IPS DF 6.9 (cell line): ENCODE measurements around the gene SFRP5.

Experiments
- DNase-seq: peaks from one replicate; pipeline ENCODE4 v3.0.0-alpha.2; 2013; ENCODE audit warnings: low read depth, low spot score
- H3K27ac ChIP-seq: one replicate; pipeline ENCODE4 v1.5.1; 2013; ENCODE audit warnings: low read length, control low read depth
- H3K27me3 ChIP-seq: 2 replicates; pipeline ENCODE4 v1.6.1; 2013; ENCODE audit warnings: mild to moderate bottlenecking, low read length; ENCODE audit not compliant: control insufficient read depth, insufficient read depth
- H3K36me3 ChIP-seq: 2 replicates; pipeline ENCODE4 v1.6.1; 2013; ENCODE audit warnings: low read length; ENCODE audit not compliant: control insufficient read depth, insufficient read depth
- H3K4me1 ChIP-seq: 2 replicates; pipeline ENCODE4 v1.6.1; 2013; ENCODE audit warnings: low read length; ENCODE audit not compliant: control insufficient read depth, insufficient read depth
- H3K4me3 ChIP-seq: 2 replicates; pipeline ENCODE4 v1.5.1; 2013; ENCODE audit warnings: mild to moderate bottlenecking, low read length
- H3K9me3 ChIP-seq: 2 replicates; pipeline ENCODE4 v1.6.1; 2013; ENCODE audit warnings: low read length, inconsistent platforms; ENCODE audit not compliant: control insufficient read depth, insufficient read depth
- whole genome bisulfite sequencing: extraction: QIAGEN DNeasy Blood & Tissue Kit; methylation state at CpG from one replicate; pipeline ENCODE4 v1.1.7; 2013; ENCODE audit warnings: mixed read lengths, missing lambda C conversion rate; ENCODE audit not compliant: insufficient read length, insufficient coverage; 5-methylcytosine and 5-hydroxymethylcytosine counted together

The SFRP5 gene

GRCh38 chr10:97764519-97764931 lies 7.3 kb downstream of the SFRP5 start:
- DNase-seq: no peak
- Histone ChIP-seq H3K9me3 (no peaks in the 10 kb centered on the region), H3K4me3 (no peak overlapping the region), H3K4me1 (peaks cover 11% of the 10 kb centered on the region), H3K36me3 (no peaks in the 10 kb centered on the region), H3K27me3 (peaks cover 3% of the 10 kb centered on the region), H3K27ac (no peak overlapping the region)
- no CpG with 5 or more reads among the region's 7 CpGs for WGBS

DNA sequence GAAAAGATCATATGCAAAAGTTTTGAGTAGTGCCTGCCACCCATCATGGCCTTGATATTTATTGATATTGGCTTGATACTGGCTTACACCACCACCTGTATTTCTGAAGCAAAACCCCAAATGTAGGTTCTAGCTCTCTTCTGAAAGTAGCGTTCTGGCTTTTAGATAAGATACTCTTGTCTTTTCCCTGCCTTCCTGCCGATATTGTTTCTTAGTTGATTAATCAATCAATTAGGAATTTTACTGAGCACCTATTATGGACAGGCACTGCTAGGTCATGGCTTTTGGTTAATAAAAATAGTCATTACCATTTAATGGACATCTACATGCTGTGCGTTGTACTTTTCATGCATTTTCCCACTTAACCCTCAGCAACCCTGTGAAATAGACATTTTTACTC lies 7.9 kb downstream of the SFRP5 start:
- DNase-seq: no peak
- no peak overlapping the region for H3K4me3 ChIP-seq
- H3K4me1 ChIP-seq: peaks cover 11% of the 10 kb centered on the region
- WGBS: no CpG with 5 or more reads among the region's 3 CpGs
- no peaks in the 10 kb centered on the region for H3K9me3 ChIP-seq
- no peak overlapping the region for H3K27ac ChIP-seq
- no peaks in the 10 kb centered on the region for H3K27me3 ChIP-seq
- no peaks in the 10 kb centered on the region for H3K36me3 ChIP-seq

DNA sequence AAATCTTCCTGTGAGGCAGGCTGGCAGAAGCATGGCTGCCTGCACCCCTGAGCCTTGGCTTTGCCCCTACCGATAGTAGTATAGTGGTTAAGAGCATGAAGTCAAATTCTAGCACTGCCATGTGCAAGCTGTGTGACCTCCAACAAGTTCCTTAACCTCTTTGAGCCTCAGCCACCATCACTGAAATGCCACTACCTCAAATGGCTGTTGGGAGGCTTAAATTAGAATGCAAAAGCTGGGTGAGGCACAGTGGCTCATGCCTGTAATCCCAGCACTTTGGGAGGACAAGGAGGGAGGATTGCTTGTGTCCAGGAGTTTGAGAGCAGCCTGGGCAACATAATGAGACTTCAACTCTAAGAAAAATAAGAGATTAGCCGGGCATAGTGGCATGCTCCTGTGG lies 8.4 kb downstream of the SFRP5 start:
- Histone ChIP-seq H3K4me1 (peaks cover 11% of the 10 kb centered on the region), H3K27me3 (no peaks in the 10 kb centered on the region), H3K27ac (no peak overlapping the region), H3K4me3 (no peak overlapping the region), H3K36me3 (no peaks in the 10 kb centered on the region), H3K9me3 (no peaks in the 10 kb centered on the region)
- no CpG with 5 or more reads among the region's 2 CpGs for WGBS
- DNase-seq: no peak

DNA sequence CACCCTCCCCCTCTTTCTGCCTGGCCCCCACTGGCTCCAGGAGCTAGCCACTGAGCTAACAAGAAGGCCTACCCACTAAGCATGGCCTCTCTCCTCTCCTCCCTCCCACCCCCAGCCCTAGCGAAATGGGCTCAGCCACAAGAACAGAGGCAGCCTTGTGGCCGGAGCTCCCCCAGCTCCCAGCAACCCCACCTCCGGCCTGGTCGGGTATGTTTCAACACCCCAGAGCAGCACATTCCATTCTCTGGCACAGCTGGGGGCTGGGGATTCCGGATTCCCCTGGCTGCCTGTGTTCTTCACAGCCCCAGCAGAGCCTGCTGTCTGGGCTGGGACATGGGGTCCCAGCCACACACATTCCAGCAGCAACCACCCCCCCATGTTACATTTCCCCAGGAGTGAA lies 9.0 kb downstream of the SFRP5 start:
- no peaks in the 10 kb centered on the region for H3K27me3 ChIP-seq
- H3K9me3 ChIP-seq: no peaks in the 10 kb centered on the region
- WGBS: no CpG with 5 or more reads among the region's 5 CpGs
- no peak overlapping the region for H3K27ac ChIP-seq
- H3K4me3 ChIP-seq: no peak overlapping the region
- no peak for DNase-seq
- peaks cover 11% of the 10 kb centered on the region for H3K4me1 ChIP-seq
- H3K36me3 ChIP-seq: no peaks in the 10 kb centered on the region

DNA sequence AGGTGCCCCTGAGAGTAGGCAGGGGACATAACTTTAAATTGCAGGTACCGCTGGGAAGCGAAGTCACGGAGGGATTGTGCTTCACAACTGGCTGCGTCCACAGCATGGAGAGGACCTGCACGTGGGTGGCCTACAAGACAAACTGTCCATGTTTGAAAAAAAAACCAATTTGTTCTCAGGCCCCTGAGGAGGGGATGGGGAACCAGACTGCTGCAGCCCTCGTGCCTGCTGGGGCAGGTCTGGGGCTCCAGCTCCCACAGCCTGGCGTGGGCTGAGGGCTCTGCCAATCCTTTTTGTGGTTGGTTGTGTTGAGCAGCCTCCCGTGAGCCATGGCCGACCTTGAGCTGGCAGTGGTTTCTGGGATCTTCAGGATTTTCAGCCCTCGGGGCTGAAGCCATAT lies 9.7 kb downstream of the SFRP5 start:
- WGBS: no CpG with 5 or more reads among the region's 10 CpGs
- H3K4me1 ChIP-seq: peaks cover 11% of the 10 kb centered on the region
- no peak overlapping the region for H3K27ac ChIP-seq
- no peak for DNase-seq
- H3K27me3 ChIP-seq: no peaks in the 10 kb centered on the region
- H3K4me3 ChIP-seq: no peak overlapping the region
- no peaks in the 10 kb centered on the region for H3K9me3 ChIP-seq
- no peaks in the 10 kb centered on the region for H3K36me3 ChIP-seq

GRCh38 chr10:97761331-97761865 lies 10.4 kb downstream of the SFRP5 start:
- no peak overlapping the region for H3K4me3 ChIP-seq
- peaks cover 11% of the 10 kb centered on the region for H3K4me1 ChIP-seq
- no peak for DNase-seq
- no peaks in the 10 kb centered on the region for H3K27me3 ChIP-seq
- no peaks in the 10 kb centered on the region for H3K9me3 ChIP-seq
- no peaks in the 10 kb centered on the region for H3K36me3 ChIP-seq
- H3K27ac ChIP-seq: no peak overlapping the region
- WGBS: no CpG with 5 or more reads among the region's 8 CpGs

GRCh38 chr10:97760461-97761257 lies 11.1 kb downstream of the SFRP5 start:
- no peaks in the 10 kb centered on the region for H3K36me3 ChIP-seq

DNA sequence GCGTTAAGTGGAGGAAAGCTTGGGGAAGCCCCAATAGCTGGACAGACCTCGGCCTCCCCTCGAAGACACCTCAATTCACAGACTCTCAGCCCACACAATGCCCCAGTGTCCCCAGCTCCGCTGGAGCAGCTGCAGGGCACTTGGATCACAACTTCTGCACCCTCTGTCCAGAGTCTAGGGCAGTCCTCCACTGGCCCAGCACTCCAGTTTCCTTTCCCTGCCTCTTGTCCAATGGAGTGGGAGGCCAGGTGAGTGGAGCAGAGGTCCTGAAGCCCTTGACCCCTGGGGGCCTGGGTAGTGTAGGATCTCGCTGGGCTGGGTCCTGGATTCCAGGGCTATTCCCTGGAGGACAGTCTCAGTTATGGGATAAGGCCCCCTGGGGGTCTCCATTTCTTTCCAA lies 11.9 kb downstream of the SFRP5 start:
- no peak for DNase-seq
- no CpG with 5 or more reads among the region's 5 CpGs for WGBS
- H3K36me3 ChIP-seq: no peaks in the 10 kb centered on the region

More at GRCh38 chr10:97760461-97761257, 11.1 kb downstream of the SFRP5 start:
- WGBS: no CpG with 5 or more reads among the region's 11 CpGs
- Histone ChIP-seq H3K4me1 (peaks cover 11% of the 10 kb centered on the region), H3K9me3 (no peaks in the 10 kb centered on the region), H3K4me3 (no peak overlapping the region), H3K27ac (no peak overlapping the region), H3K27me3 (no peaks in the 10 kb centered on the region)
- no peak for DNase-seq

DNA sequence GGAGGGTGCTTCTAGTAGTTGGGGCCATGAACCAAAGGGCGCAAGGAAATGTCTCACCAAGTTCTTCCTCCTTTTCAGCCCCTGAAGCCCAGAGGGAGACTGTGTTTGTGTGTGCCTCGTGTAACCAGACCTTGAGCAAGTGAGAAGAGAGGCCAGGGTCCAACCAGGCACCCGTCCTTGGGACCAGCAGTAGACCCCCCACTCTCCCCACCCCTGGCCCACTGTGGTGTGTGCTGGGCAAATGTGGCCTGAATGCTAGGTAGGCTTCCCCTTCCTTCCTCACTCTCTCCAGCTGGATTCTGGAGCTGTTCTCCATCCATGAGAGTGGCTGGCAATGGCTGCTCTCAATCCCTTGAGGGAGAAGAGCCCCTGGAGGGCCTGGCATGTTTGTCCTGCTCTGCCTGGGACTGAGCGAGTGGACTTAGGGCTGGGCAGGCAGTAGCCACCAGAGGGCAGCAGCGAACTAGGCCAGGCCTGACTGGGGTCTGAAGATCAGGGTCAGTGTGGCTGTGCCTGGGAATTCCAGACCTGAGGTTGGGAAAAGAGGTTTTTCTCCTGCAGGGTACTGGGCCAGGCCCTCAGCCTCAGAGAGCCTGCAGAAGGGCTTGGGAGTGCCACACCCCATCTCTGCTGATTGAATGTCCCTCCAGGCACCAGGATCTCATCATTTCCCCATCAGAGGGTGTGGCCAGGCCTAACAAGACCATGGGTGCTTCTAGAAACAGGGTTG lies 12.5 kb downstream of the SFRP5 start:
- no peak overlapping the region for H3K27ac ChIP-seq
- DNase-seq: peak; percentile 84
- no CpG with 5 or more reads among the region's 5 CpGs for WGBS
- H3K4me1 ChIP-seq: peaks cover 9% of the 10 kb centered on the region
- no peaks in the 10 kb centered on the region for H3K9me3 ChIP-seq
- no peaks in the 10 kb centered on the region for H3K27me3 ChIP-seq
- H3K4me3 ChIP-seq: no peak overlapping the region
- H3K36me3 ChIP-seq: no peaks in the 10 kb centered on the region

More for the DNA sequence above, 11.9 kb downstream of the SFRP5 start:
- H3K27me3 ChIP-seq: no peaks in the 10 kb centered on the region
- H3K4me1 ChIP-seq: peaks cover 9% of the 10 kb centered on the region
- H3K9me3 ChIP-seq: no peaks in the 10 kb centered on the region
- H3K27ac ChIP-seq: no peak overlapping the region
- H3K4me3 ChIP-seq: no peak overlapping the region

- peaks cover 12% of the 10 kb centered on the region; the same call in 1 of the 2 replicates for H3K36me3 ChIP-seq
- H3K27me3 ChIP-seq: no peaks in the 10 kb centered on the region
- H3K27ac ChIP-seq: no peak overlapping the region
- DNase-seq: no peak
- no peak overlapping the region for H3K4me3 ChIP-seq
- peaks cover 2% of the 10 kb centered on the region for H3K4me1 ChIP-seq
- no peaks in the 10 kb centered on the region for H3K9me3 ChIP-seq
- WGBS: no CpG with 5 or more reads among the region's 6 CpGs
Measured at GRCh38 chr10:97757471-97757870, 14.3 kb downstream of the SFRP5 start.
